ENCODE measurements around the gene OR5H15.
"Not testable (repeated sequence)": the region's sequence is repeated elsewhere in the genome, so short reads cannot be mapped to it uniquely, and the experiment has no call there.

OR5H15 gene

DNA sequence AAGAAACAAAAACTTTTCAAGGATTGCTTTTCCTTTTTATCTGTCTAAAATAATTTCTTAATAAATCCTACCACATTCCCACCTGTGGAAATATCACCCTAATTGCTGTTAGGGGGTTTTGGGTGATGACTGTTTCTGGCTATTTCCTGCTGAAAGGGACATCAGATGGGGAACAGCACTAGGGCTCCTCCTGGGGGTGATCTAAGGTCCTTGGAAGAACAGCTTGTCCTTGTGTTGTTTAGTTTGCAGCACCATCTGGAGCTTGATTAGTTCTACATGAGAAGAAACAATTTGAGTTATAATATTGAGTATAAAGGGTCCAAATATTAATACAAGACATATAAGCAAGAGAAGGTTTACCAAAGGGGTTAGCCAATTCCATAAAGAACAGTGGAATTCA, 18.7 kb downstream of the OR5H15 start:
- Mint-ChIP-seq H3K4me3 (no peak overlapping the region), H3K9me3 (no peaks in the 10 kb centered on the region), H3K36me3 (ENCODE audit: insufficient read depth) (no peaks in the 10 kb centered on the region), H3K27ac (ENCODE audit: low read depth) (no peak overlapping the region), H3K4me1 (peaks cover 5% of the 10 kb centered on the region), H3K27me3 (no peaks in the 10 kb centered on the region)
- ATAC-seq (replicated peaks; ENCODE audit: extremely low read depth, poor library complexity, severe bottlenecking) (no peak), DNase-seq (ENCODE audit: low spot score in 2 of 2) (no peak)

GRCh38 chr3:98188545-98188944, 22.0 kb downstream of the OR5H15 start:
- peak; percentile 52 for ATAC-seq (replicated peaks; ENCODE audit: extremely low read depth, poor library complexity, severe bottlenecking)
- peaks cover 5% of the 10 kb centered on the region for H3K4me1 Mint-ChIP-seq
- H3K9me3 Mint-ChIP-seq = no peaks in the 10 kb centered on the region
- H3K27me3 Mint-ChIP-seq = no peaks in the 10 kb centered on the region
- no peak for DNase-seq (ENCODE audit: low spot score in 2 of 2)
- no peak overlapping the region for H3K27ac Mint-ChIP-seq (ENCODE audit: low read depth)
- no peak overlapping the region for H3K4me3 Mint-ChIP-seq
- H3K36me3 Mint-ChIP-seq (ENCODE audit: insufficient read depth) = no peaks in the 10 kb centered on the region

GRCh38 chr3:98190911-98191310, 24.4 kb downstream of the OR5H15 start:
- not testable (repeated sequence) for H3K36me3 Mint-ChIP-seq (ENCODE audit: insufficient read depth); H3K9me3 Mint-ChIP-seq; H3K4me3 Mint-ChIP-seq; H3K27me3 Mint-ChIP-seq; ATAC-seq (replicated peaks; ENCODE audit: extremely low read depth, poor library complexity, severe bottlenecking); DNase-seq (ENCODE audit: low spot score in 2 of 2); H3K27ac Mint-ChIP-seq (ENCODE audit: low read depth); H3K4me1 Mint-ChIP-seq

GRCh38 chr3:98196293-98196692, 29.8 kb downstream of the OR5H15 start:
- not testable (repeated sequence) for ATAC-seq (replicated peaks; ENCODE audit: extremely low read depth, poor library complexity, severe bottlenecking); H3K27me3 Mint-ChIP-seq; H3K4me1 Mint-ChIP-seq; H3K9me3 Mint-ChIP-seq; DNase-seq (ENCODE audit: low spot score in 2 of 2); H3K36me3 Mint-ChIP-seq (ENCODE audit: insufficient read depth); H3K4me3 Mint-ChIP-seq; H3K27ac Mint-ChIP-seq (ENCODE audit: low read depth)

DNA sequence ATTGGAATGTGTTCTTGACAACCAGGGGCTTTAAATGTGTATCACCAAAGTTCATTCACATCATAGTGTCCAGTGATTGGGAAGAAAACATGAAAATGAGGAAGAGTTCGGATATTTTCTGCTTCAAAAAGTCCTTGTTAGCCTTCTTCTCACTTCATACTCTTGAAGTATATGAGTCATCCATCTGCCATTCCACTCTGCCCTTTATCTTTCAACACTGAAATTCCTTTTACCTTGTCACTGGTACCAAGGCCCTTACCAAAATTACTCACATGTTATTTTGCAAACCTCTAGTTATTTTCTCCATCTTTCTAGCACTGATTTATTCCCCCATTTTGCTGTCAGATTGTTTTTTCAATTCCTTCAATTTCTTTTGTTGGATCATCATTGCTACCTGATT, 32.5 kb downstream of the OR5H15 start:
- DNase-seq (ENCODE audit: low spot score in 2 of 2) (no peak), ATAC-seq (replicated peaks; ENCODE audit: extremely low read depth, poor library complexity, severe bottlenecking) (no peak)
- H3K4me3 Mint-ChIP-seq = no peak overlapping the region
- no peak overlapping the region for H3K27ac Mint-ChIP-seq (ENCODE audit: low read depth)
- H3K4me1 Mint-ChIP-seq = no peaks in the 10 kb centered on the region
- no peaks in the 10 kb centered on the region for H3K36me3 Mint-ChIP-seq (ENCODE audit: insufficient read depth)
- H3K27me3 Mint-ChIP-seq = peaks cover 15% of the 10 kb centered on the region
- H3K9me3 Mint-ChIP-seq = no peaks in the 10 kb centered on the region

- Mint-ChIP-seq H3K36me3 (ENCODE audit: insufficient read depth) (no peaks in the 10 kb centered on the region), H3K4me3 (no peak overlapping the region), H3K4me1 (no peaks in the 10 kb centered on the region), H3K9me3 (no peaks in the 10 kb centered on the region), H3K27ac (ENCODE audit: low read depth) (no peak overlapping the region), H3K27me3 (peaks cover 21% of the 10 kb centered on the region)
- no peak for ATAC-seq (replicated peaks; ENCODE audit: extremely low read depth, poor library complexity, severe bottlenecking)
- DNase-seq (ENCODE audit: low spot score in 2 of 2) = no peak
These were observed 42.7 kb downstream of the OR5H15 start for GRCh38 chr3:98209244-98209643.

GRCh38 chr3:98213276-98213675, 46.8 kb downstream of the OR5H15 start:
- ATAC-seq (replicated peaks; ENCODE audit: extremely low read depth, poor library complexity, severe bottlenecking) = no peak
- Mint-ChIP-seq H3K27me3 (peaks cover 20% of the 10 kb centered on the region), H3K4me3 (no peak overlapping the region)

GRCh38 chr3:98215051-98215450, 48.6 kb downstream of the OR5H15 start:
- no peaks in the 10 kb centered on the region for H3K36me3 Mint-ChIP-seq (ENCODE audit: insufficient read depth)
- no peak overlapping the region for H3K4me3 Mint-ChIP-seq

More at GRCh38 chr3:98213276-98213675, 46.8 kb downstream of the OR5H15 start:
- Mint-ChIP-seq H3K4me1 (no peaks in the 10 kb centered on the region), H3K27ac (ENCODE audit: low read depth) (no peak overlapping the region), H3K9me3 (no peaks in the 10 kb centered on the region), H3K36me3 (ENCODE audit: insufficient read depth) (no peaks in the 10 kb centered on the region)
- DNase-seq (ENCODE audit: low spot score in 2 of 2) = no peak

More at GRCh38 chr3:98215051-98215450, 48.6 kb downstream of the OR5H15 start:
- DNase-seq (ENCODE audit: low spot score in 2 of 2) (no peak), ATAC-seq (replicated peaks; ENCODE audit: extremely low read depth, poor library complexity, severe bottlenecking) (no peak)
- Mint-ChIP-seq H3K27me3 (peaks cover 11% of the 10 kb centered on the region), H3K4me1 (no peaks in the 10 kb centered on the region), H3K9me3 (no peaks in the 10 kb centered on the region), H3K27ac (ENCODE audit: low read depth) (no peak overlapping the region)
